ENCODE measurements around the gene SH3BP5L. TPM values are rescaled to one million over a fixed set of nuclear protein-coding genes. Genes with fewer than 3 reads are reported as not detected.

SH3BP5L gene
- 0.63 and 1.0 TPM in 2 replicates for polyA plus RNA-seq

DNA sequence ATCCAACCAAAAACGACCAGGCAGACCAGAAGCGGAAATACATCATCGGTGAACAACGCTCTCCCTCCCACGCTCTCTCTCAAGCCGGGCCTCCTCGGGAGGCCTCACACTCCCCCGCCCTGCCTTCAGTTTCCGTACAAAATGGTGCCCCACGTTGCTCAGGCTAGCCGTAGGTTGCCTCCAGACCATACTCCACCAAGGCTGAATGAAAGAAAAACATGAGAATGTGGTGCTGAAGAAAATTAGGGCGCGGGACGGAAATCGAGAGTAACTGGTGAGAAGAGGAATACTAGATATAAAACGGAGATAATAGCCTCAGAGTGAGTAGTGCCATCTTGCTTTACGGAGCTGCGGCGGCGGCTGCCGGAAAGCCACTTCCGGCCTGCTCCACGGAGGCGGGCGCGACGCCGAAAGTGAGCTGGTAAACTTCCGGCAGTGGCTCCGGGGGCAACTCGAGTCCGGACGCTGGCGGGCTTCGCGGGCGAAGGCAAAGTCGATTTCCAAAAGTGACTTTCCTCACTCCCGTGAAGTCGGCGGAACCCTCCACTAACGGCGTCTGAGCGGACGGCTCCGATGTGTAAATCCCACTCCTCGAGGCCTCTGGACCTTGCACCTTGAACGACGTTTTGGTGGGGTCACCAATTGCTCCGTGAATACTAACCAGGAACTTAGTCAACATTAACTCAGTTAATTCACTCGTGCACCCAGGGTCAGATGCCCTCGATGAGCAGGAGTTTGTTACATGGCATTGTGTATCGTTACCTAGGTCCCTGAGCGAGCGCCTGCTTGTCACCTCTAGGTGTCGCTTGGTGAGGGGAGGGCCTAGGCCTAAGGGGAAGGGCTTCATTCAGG is at the start of gene SH3BP5L:
Gene SH3BP5L, minus strand, starts transcription at position 7 of the 852 bp plus-strand sequence. CDS start 980 bp downstream, outside the sequence.

GRCh38 chr1:248858891-248859889 is 33.5 kb upstream of the SH3BP5L start, which contains the start of gene ZNF692:
Gene ZNF692 (minus strand): TSS chr1:248859085. CDS start chr1:248858309, 776 bp downstream.

DNA sequence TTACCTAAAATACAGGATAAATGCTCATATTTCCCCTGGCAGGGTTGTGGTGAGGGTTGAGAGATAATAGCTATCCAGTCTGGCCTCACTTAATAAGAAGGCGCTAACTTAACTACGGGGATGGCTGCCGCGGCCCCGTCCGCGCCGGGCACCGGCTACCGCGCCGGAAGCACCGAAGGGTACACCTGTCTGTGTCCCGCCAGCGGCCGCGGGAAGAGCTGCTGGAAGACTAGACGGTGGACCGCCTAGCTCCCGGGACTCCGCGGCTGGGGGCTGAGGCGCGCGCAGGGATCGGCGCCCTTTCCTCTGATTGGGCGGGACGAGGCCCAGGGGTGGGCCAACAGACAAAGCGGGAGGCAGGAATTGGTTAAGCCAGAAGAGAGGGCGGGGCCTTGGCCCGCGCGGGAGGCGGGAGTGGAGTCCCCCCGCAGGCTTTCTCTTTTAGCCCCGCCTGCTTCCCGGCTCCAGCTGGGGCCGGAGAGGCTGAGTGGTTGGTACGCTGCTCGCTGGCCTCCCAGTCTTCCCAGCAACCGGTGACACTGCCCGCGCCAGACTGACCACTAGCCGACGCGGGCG is 12.2 kb upstream of the SH3BP5L start, which contains the start of gene ZNF672:
Gene ZNF672, plus strand, starts transcription at position 444 of the 576 bp plus-strand sequence. CDS start 9,051 bp downstream, outside the sequence.

Other genes with a start within 250 kb of the SH3BP5L start
- gene OR2T10, start 228.2 kb downstream of the SH3BP5L start, polyA plus RNA-seq = not detected in 2 replicates
- not detected in 2 replicates for gene OR2T11, start 190.8 kb downstream of the SH3BP5L start, polyA plus RNA-seq
- gene OR2T35, start 180.6 kb downstream of the SH3BP5L start, polyA plus RNA-seq = not detected in 2 replicates
- not detected in 2 replicates for gene OR2T27, start 170.4 kb downstream of the SH3BP5L start, polyA plus RNA-seq
- gene OR14I1, start 123.1 kb downstream of the SH3BP5L start, polyA plus RNA-seq = 0.63 and 3.8 TPM in 2 replicates
- gene LYPD8, start 70.2 kb downstream of the SH3BP5L start, polyA plus RNA-seq = 3.4 and 6.6 TPM in 2 replicates
- gene ZNF672, start 12.3 kb upstream of the SH3BP5L start, polyA plus RNA-seq = 1.5 and 1.7 TPM in 2 replicates
- 4.4 and 6.0 TPM in 2 replicates for gene ZNF692, start 33.2 kb upstream of the SH3BP5L start, polyA plus RNA-seq
- gene PGBD2, start 80.3 kb upstream of the SH3BP5L start, polyA plus RNA-seq = 1.6 and 1.9 TPM in 2 replicates